Ishikawa (cell line): ENCODE data around the gene GTF2B.

Source experiments
- CEBPB ChIP-seq: IDR thresholded peaks from 2 replicates; pipeline ENCODE4 v1.6.1; 2012
- CREB1 ChIP-seq: IDR thresholded peaks from 2 replicates; pipeline ENCODE4 v1.6.1; 2012; ENCODE audit warnings: low read depth
- EGR1 ChIP-seq: IDR thresholded peaks from 2 replicates; pipeline ENCODE4 v1.6.1; 2012
- EP300 ChIP-seq: IDR thresholded peaks from 2 replicates; pipeline ENCODE4 v1.6.1; 2012; ENCODE audit warnings: borderline replicate concordance
- FOXM1 ChIP-seq: IDR thresholded peaks from 2 replicates; pipeline ENCODE4 v1.6.1; 2012; ENCODE audit warnings: low read depth, borderline replicate concordance
- NFIC ChIP-seq: IDR thresholded peaks from 2 replicates; pipeline ENCODE4 v1.6.1; 2012
- RAD21 ChIP-seq: IDR thresholded peaks from 2 replicates; pipeline ENCODE4 v1.6.1; 2012; ENCODE audit warnings: low read depth
- TAF1 ChIP-seq: IDR thresholded peaks from 2 replicates; pipeline ENCODE4 v1.6.1; 2012; ENCODE audit warnings: low read depth, mild to moderate bottlenecking
- TCF12 ChIP-seq: IDR thresholded peaks from 2 replicates; pipeline ENCODE4 v1.6.1; 2012; ENCODE audit warnings: low read depth
- TEAD4 ChIP-seq: IDR thresholded peaks from 2 replicates; pipeline ENCODE4 v1.6.1; 2012
- YY1 ChIP-seq: IDR thresholded peaks from 2 replicates; pipeline ENCODE4 v1.6.1; 2012; ENCODE audit warnings: low read depth
- ZBTB7A ChIP-seq: IDR thresholded peaks from 2 replicates; pipeline ENCODE4 v1.6.1; 2012; ENCODE audit warnings: low read depth
- TF ChIP-seq, protein P1 (sequence below): IDR thresholded peaks from 2 replicates; pipeline ENCODE4 v1.6.1; 2012
- TF ChIP-seq, protein P2 (sequence below): IDR thresholded peaks from 2 replicates; pipeline ENCODE4 v1.6.1; 2012; ENCODE audit warnings: low read depth, mild to moderate bottlenecking
- TF ChIP-seq, protein P3 (sequence below): IDR thresholded peaks from 2 replicates; pipeline ENCODE4 v1.6.1; 2012

GTF2B gene

DNA sequence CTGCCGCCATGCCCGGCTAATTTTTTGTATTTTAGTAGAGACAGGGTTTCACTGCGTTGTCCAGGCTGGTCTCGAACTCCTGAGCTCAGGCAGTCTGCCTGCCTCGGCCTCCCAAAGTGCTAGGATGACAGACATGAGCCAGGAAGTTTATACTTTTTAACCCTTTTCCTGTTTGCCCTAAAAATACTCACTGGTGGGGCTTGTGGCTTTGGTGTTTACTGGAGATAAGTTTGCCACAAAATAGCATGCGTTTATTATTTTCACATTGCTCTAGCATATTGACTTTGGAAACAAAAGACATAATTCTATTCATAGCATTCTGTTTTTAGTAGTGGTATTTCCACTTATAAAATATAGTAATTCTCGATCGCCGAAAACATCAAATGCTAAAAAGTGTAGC lies 19.8 kb upstream of the GTF2B start:
- TF ChIP-seq, protein P1, sequence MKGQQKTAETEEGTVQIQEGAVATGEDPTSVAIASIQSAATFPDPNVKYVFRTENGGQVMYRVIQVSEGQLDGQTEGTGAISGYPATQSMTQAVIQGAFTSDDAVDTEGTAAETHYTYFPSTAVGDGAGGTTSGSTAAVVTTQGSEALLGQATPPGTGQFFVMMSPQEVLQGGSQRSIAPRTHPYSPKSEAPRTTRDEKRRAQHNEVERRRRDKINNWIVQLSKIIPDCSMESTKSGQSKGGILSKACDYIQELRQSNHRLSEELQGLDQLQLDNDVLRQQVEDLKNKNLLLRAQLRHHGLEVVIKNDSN = no peak
- TF ChIP-seq, protein P2, sequence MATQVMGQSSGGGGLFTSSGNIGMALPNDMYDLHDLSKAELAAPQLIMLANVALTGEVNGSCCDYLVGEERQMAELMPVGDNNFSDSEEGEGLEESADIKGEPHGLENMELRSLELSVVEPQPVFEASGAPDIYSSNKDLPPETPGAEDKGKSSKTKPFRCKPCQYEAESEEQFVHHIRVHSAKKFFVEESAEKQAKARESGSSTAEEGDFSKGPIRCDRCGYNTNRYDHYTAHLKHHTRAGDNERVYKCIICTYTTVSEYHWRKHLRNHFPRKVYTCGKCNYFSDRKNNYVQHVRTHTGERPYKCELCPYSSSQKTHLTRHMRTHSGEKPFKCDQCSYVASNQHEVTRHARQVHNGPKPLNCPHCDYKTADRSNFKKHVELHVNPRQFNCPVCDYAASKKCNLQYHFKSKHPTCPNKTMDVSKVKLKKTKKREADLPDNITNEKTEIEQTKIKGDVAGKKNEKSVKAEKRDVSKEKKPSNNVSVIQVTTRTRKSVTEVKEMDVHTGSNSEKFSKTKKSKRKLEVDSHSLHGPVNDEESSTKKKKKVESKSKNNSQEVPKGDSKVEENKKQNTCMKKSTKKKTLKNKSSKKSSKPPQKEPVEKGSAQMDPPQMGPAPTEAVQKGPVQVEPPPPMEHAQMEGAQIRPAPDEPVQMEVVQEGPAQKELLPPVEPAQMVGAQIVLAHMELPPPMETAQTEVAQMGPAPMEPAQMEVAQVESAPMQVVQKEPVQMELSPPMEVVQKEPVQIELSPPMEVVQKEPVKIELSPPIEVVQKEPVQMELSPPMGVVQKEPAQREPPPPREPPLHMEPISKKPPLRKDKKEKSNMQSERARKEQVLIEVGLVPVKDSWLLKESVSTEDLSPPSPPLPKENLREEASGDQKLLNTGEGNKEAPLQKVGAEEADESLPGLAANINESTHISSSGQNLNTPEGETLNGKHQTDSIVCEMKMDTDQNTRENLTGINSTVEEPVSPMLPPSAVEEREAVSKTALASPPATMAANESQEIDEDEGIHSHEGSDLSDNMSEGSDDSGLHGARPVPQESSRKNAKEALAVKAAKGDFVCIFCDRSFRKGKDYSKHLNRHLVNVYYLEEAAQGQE = no peak
- TF ChIP-seq RAD21 (no peak), EP300 (no peak), CREB1 (no peak), TEAD4 (no peak), YY1 (no peak), ZBTB7A (no peak), EGR1 (no peak), CEBPB (no peak), TAF1 (no peak), NFIC (no peak), FOXM1 (no peak), TCF12 (no peak)
- TF ChIP-seq, protein P3, sequence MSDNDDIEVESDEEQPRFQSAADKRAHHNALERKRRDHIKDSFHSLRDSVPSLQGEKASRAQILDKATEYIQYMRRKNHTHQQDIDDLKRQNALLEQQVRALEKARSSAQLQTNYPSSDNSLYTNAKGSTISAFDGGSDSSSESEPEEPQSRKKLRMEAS = no peak

DNA sequence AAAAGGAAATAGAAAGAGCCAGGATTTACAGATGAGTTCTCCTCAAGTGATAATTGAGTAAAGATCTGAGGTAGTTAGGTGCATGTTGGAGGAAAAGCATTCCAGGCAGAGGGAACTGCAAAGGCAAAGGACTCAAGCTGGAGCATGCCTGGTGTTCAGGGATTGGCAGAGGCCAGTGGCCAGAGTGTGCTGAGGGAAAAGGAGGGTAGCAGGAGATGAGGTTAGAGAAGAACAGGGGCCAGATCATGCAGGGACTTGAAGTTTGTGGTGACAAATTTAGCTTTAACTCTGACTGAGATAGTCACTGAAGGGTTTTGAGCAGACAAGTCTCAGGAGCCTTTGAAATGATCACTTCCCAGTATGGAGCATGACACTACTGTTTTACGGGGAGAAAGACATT lies 19.0 kb upstream of the GTF2B start:
- TF ChIP-seq CEBPB (no peak), TCF12 (no peak), TEAD4 (no peak), RAD21 (no peak)
- TF ChIP-seq, protein P2 = no peak

DNA sequence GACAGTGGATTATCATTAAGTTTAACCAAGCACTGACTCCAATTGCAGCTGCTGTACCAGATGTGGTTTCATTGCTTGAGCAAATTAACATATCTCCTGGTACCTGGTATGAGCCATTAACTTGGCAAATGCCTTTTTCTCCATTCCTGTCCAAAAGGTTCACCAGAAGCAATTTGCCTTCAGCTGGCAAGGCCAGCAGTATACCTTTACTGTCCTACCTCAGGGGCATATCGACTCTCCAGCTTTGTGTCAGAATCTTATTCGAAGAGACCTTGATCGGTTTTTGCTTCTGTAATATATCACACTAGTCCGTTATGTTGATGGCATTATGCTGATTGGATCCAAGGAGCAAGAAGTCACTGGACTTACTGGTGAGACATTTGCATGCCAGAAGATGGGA lies 9.5 kb upstream of the GTF2B start:
- TF ChIP-seq YY1 (no peak), EP300 (no peak), RAD21 (no peak), CEBPB (no peak), CREB1 (no peak), EGR1 (no peak), TEAD4 (no peak), NFIC (no peak), TCF12 (no peak)
- TF ChIP-seq, protein P1 = no peak

DNA sequence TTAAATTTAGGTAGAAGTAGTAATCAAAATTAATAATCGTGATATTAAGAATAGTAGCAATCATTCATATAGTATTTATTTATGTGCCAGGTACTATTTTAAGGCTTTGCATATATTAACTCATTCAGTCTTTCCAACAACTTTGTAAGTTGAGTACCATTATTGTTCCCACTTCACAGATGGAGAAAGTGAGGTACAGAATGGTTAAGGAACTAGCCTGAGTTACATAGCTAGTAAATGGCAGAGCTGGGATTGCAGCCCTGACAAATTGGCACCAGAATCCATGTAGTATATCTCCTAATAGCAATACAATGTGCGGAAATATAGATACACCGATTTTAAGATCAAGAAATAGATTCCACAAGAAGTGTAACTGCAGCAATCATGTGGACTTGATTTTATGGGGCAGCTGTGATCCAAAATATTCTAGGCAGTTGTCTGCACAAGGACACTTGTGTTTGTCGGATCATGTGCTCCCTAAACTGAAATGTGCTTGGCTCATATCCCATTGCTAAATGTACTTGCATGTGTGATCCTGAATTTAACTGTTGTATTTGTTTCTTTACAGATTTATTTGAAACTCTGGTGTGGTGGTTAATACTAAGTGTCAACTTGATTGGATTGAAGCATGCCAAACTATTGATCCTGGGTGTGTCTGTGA lies 5.8 kb upstream of the GTF2B start:
- no peak for TF ChIP-seq EGR1
- TF ChIP-seq CEBPB = no peak
- TF ChIP-seq YY1 = no peak
- no peak for TF ChIP-seq FOXM1
- TF ChIP-seq, protein P1 = no peak
- TF ChIP-seq, protein P3 = no peak
- no peak for TF ChIP-seq CREB1
- no peak for TF ChIP-seq RAD21
- no peak for TF ChIP-seq TCF12
- no peak for TF ChIP-seq ZBTB7A
- TF ChIP-seq TEAD4 = no peak
- TF ChIP-seq, protein P2 = no peak
- TF ChIP-seq NFIC = no peak
- TF ChIP-seq EP300 = no peak
- TF ChIP-seq TAF1 = no peak
